MCF 10A (cell line): ENCODE measurements around the gene ADAP1. TPM values are rescaled to one million over a fixed set of nuclear protein-coding genes. Genes with fewer than 3 reads are reported as not detected.

Experiments
- BruUV-seq: library from RNA; stranded (reverse); fragments of 400-500 nt; replicated peaks from 2 replicates; lab custom pipeline; 2021; lab: Mats Ljungman, UMichigan
- CTCF ChIA-PET: fragments of 300-600 bp; sonication (Branson Sonifier 250); formaldehyde crosslinking; extraction: SDS; loops from one replicate; lab custom pipeline; 2021; ENCODE audit warnings: antibody characterized with exemption, inconsistent platforms; lab: Yijun Ruan, JAX
- POLR2A ChIA-PET: fragments of 300-600, 350-650 bp; sonication (Branson Sonifier 250); formaldehyde crosslinking; extraction: SDS; loops from one replicate; lab custom pipeline; 2020; ENCODE audit warnings: antibody characterized with exemption, inconsistent platforms; lab: Yijun Ruan, JAX
- DNase-seq: peaks from one replicate; pipeline ENCODE4 v3.0.0-alpha.2; 2018; ENCODE audit not compliant: unreplicated experiment
- H3K27ac Mint-ChIP-seq: one replicate; pipeline ENCODE4 v1.8.0; 2022; ENCODE audit warnings: mild to moderate bottlenecking, low read depth, mixed read lengths; ENCODE audit not compliant: unreplicated experiment
- H3K27me3 Mint-ChIP-seq: one replicate; pipeline ENCODE4 v1.8.0; 2022; ENCODE audit warnings: mixed read lengths; ENCODE audit not compliant: insufficient read depth, unreplicated experiment
- H3K36me3 Mint-ChIP-seq: one replicate; pipeline ENCODE4 v1.8.0; 2022; ENCODE audit warnings: mild to moderate bottlenecking, moderate library complexity, mixed read lengths; ENCODE audit not compliant: insufficient read depth, unreplicated experiment
- H3K4me1 Mint-ChIP-seq: one replicate; pipeline ENCODE4 v1.8.0; 2022; ENCODE audit warnings: mixed read lengths; ENCODE audit not compliant: insufficient read depth, unreplicated experiment
- H3K4me3 Mint-ChIP-seq: one replicate; pipeline ENCODE4 v1.8.0; 2022; ENCODE audit warnings: mild to moderate bottlenecking, moderate library complexity, mixed read lengths; ENCODE audit not compliant: unreplicated experiment
- H3K9me3 Mint-ChIP-seq: one replicate; pipeline ENCODE4 v1.8.0; 2022; ENCODE audit warnings: mixed read lengths; ENCODE audit not compliant: unreplicated experiment
- CTCF ChIP-seq: fragments of 200-600 bp; IDR thresholded peaks from one replicate; pipeline ENCODE4 v1.8.0; 2022; ENCODE audit warnings: antibody characterized with exemption, mild to moderate bottlenecking; ENCODE audit not compliant: unreplicated experiment
- intact Hi-C: fragments of 100-400 bp; cut with micrococcal nuclease; formaldehyde crosslinking; loops from 2 replicates; pipeline ENCODE4 v1.14.1; 2022
- total RNA-seq: library from RNA; stranded (reverse); gene quantifications from 2 replicates; pipeline ENCODE4 v1.2.3, GENCODE V29; 2022

The ADAP1 gene
- total RNA-seq, 1 experiment from 2014 or later: 7.0 TPM

- no peaks in the 10 kb centered on the region for H3K9me3 Mint-ChIP-seq
- H3K4me1 Mint-ChIP-seq: no peaks in the 10 kb centered on the region
- BruUV-seq: no TSS peak
- CTCF ChIA-PET: interaction anchor here (1.0 to 4.1 kb wide), 2 partner anchors 10 to 13 kb away, joined by 4 to 27 read pairs; no protein-coding TSS in a partner anchor
- H3K36me3 Mint-ChIP-seq: peaks cover 5% of the 10 kb centered on the region
- H3K27me3 Mint-ChIP-seq: no peaks in the 10 kb centered on the region
- H3K4me3 Mint-ChIP-seq: no peak overlapping the region
- no peak for DNase-seq
- TF ChIP-seq CTCF: no peak
- intact Hi-C loops: no loop called here
- no peak overlapping the region for H3K27ac Mint-ChIP-seq
- POLR2A ChIA-PET: no interaction called here
Measured at GRCh38 chr7:978416-979091, 24.1 kb upstream of the ADAP1 start.

GRCh38 chr7:978049-978346 is 23.5 kb upstream of the ADAP1 start:
- CTCF ChIA-PET: interaction anchor here (1.0 to 4.1 kb wide), 2 partner anchors 10 to 14 kb away, joined by 4 to 27 read pairs; no protein-coding TSS in a partner anchor
- H3K36me3 Mint-ChIP-seq: peaks cover 9% of the 10 kb centered on the region
- no peak for TF ChIP-seq CTCF

GRCh38 chr7:977326-978048 is 23.0 kb upstream of the ADAP1 start:
- BruUV-seq: no TSS peak
- intact Hi-C loops: no loop called here
- Mint-ChIP-seq H3K27ac (no peak overlapping the region), H3K9me3 (no peaks in the 10 kb centered on the region), H3K36me3 (peaks cover 15% of the 10 kb centered on the region), H3K27me3 (no peaks in the 10 kb centered on the region), H3K4me3 (no peak overlapping the region), H3K4me1 (no peaks in the 10 kb centered on the region)
- POLR2A ChIA-PET: no interaction called here
- CTCF ChIA-PET: interaction anchor here (1.0 to 4.1 kb wide), 2 partner anchors 11 to 15 kb away, joined by 4 to 27 read pairs; no protein-coding TSS in a partner anchor
- DNase-seq: no peak
- TF ChIP-seq CTCF: no peak

More at GRCh38 chr7:978049-978346, 23.5 kb upstream of the ADAP1 start:
- no peak overlapping the region for H3K27ac Mint-ChIP-seq
- no peaks in the 10 kb centered on the region for H3K4me1 Mint-ChIP-seq
- H3K9me3 Mint-ChIP-seq: no peaks in the 10 kb centered on the region
- POLR2A ChIA-PET: no interaction called here
- no TSS peak for BruUV-seq
- intact Hi-C loops: no loop called here
- H3K27me3 Mint-ChIP-seq: no peaks in the 10 kb centered on the region
- DNase-seq: no peak
- no peak overlapping the region for H3K4me3 Mint-ChIP-seq

GRCh38 chr7:976901-977325 is 22.4 kb upstream of the ADAP1 start:
- ChIA-PET POLR2A (no interaction called here), CTCF (interaction anchor here (0.6 to 4.1 kb wide), 2 partner anchors 15 to 206 kb away, joined by 3 to 27 read pairs; no protein-coding TSS in a partner anchor)
- no TSS peak for BruUV-seq
- H3K9me3 Mint-ChIP-seq: no peaks in the 10 kb centered on the region
- TF ChIP-seq CTCF: no peak
- H3K4me1 Mint-ChIP-seq: no peaks in the 10 kb centered on the region
- H3K27me3 Mint-ChIP-seq: no peaks in the 10 kb centered on the region
- no peak overlapping the region for H3K27ac Mint-ChIP-seq
- no peak overlapping the region for H3K4me3 Mint-ChIP-seq
- DNase-seq: no peak
- peaks cover 20% of the 10 kb centered on the region for H3K36me3 Mint-ChIP-seq
- intact Hi-C loops: no loop called here
